ENCODE measurements around the gene BNIP5. TPM values are rescaled to one million over a fixed set of nuclear protein-coding genes. Genes with fewer than 3 reads are reported as not detected.
A peak's percentile ranks its signal among the peaks of the same experiment; 100 is the strongest.

The BNIP5 gene
- total RNA-seq, 2 donors from 2014 or later, result not detected

DNA sequence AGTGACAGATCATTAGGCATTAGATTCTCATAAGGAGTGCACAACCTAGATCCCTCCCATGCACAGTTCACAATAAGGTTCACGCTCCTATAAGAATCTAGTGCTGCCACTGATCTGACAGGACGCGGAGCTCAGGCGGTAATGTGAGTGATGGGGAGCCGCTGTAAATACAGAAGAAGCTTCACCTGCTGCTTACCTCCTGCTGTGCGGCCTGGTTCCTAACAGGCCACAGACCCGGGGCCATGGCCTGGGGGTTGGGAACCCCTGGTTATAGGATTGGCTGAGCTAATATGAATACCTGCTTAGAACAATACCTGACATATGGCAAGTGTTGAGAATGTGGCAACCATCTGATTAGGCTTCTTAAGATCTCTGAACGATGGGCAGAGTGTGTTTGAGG, 64.5 kb downstream of the BNIP5 start:
- no peaks in the 10 kb centered on the region for H3K36me3 Mint-ChIP-seq (ENCODE audit: low read depth)

GRCh38 chr6:36269834-36270705, 66.6 kb downstream of the BNIP5 start, which contains the start of gene PNPLA1:
Gene PNPLA1 (plus strand): TSS chr6:36270060. CDS start chr6:36270460, 400 bp downstream.
- Histone ChIP-seq H3K9me3 (ENCODE audit: control insufficient read depth, low read length) (peaks cover 14% of the 10 kb centered on the region), H3K4me1 (ENCODE audit: control insufficient read depth, insufficient read depth, low read length) (no peaks in the 10 kb centered on the region), H3K9ac (ENCODE audit: extremely low read depth, low read length, poor library complexity, severe bottlenecking) (no peak within 1 kb of the TSS), H3K27me3 (ENCODE audit: control insufficient read depth, insufficient read depth, low read length, poor library complexity, severe bottlenecking) (no peaks in the 10 kb centered on the region), H3K27ac (ENCODE audit: low read depth, low read length) (no peak within 1 kb of the TSS), H3K36me3 (ENCODE audit: control insufficient read depth, insufficient read depth, low read length) (no peaks in the 10 kb centered on the region), H3K4me3 (ENCODE audit: low read length) (no peak within 1 kb of the TSS)
- peaks cover 5% of the 10 kb centered on the region for H3K9me3 Mint-ChIP-seq
- peaks cover 30% of the 10 kb centered on the region for H3K27me3 Mint-ChIP-seq (ENCODE audit: insufficient read depth)
- H3K4me1 Mint-ChIP-seq, result peaks cover 14% of the 10 kb centered on the region
- WGBS, 2 experiments (ENCODE audit: insufficient coverage in 1 of 2, insufficient read length in 1 of 2), result 75 to 90% methylated on average over 10 to 32 of the region's 32 CpGs
- peak; percentile 79 for DNase-seq
- H3K4me3 Mint-ChIP-seq, result no peak within 1 kb of the TSS
- H3K36me3 Mint-ChIP-seq (ENCODE audit: low read depth), result no peaks in the 10 kb centered on the region
- H3K27ac Mint-ChIP-seq, result no peak within 1 kb of the TSS
- TF ChIP-seq, protein P1, sequence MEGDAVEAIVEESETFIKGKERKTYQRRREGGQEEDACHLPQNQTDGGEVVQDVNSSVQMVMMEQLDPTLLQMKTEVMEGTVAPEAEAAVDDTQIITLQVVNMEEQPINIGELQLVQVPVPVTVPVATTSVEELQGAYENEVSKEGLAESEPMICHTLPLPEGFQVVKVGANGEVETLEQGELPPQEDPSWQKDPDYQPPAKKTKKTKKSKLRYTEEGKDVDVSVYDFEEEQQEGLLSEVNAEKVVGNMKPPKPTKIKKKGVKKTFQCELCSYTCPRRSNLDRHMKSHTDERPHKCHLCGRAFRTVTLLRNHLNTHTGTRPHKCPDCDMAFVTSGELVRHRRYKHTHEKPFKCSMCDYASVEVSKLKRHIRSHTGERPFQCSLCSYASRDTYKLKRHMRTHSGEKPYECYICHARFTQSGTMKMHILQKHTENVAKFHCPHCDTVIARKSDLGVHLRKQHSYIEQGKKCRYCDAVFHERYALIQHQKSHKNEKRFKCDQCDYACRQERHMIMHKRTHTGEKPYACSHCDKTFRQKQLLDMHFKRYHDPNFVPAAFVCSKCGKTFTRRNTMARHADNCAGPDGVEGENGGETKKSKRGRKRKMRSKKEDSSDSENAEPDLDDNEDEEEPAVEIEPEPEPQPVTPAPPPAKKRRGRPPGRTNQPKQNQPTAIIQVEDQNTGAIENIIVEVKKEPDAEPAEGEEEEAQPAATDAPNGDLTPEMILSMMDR (conservative IDR thresholded peaks at IDR 0.05), result no peak

More for the DNA sequence above, 64.5 kb downstream of the BNIP5 start:
- H3K27ac ChIP-seq (ENCODE audit: low read depth, low read length), result no peak overlapping the region
- no peak overlapping the region for H3K4me3 ChIP-seq (ENCODE audit: low read length)
- 72 to 83% methylated on average over 4 to 8 of the region's 8 CpGs for WGBS, 2 experiments (ENCODE audit: insufficient coverage in 1 of 2, insufficient read length in 1 of 2)
- Mint-ChIP-seq H3K4me3 (no peak overlapping the region), H3K27ac (no peak overlapping the region), H3K27me3 (ENCODE audit: insufficient read depth) (peaks cover 30% of the 10 kb centered on the region), H3K9me3 (no peaks in the 10 kb centered on the region), H3K4me1 (peaks cover 14% of the 10 kb centered on the region)
- TF ChIP-seq, protein P1 (conservative IDR thresholded peaks at IDR 0.05), result no peak
- no peaks in the 10 kb centered on the region for H3K9me3 ChIP-seq (ENCODE audit: control insufficient read depth, low read length)
- H3K4me1 ChIP-seq (ENCODE audit: control insufficient read depth, insufficient read depth, low read length), result no peaks in the 10 kb centered on the region
- H3K9ac ChIP-seq (ENCODE audit: extremely low read depth, low read length, poor library complexity, severe bottlenecking), result no peak overlapping the region
- H3K36me3 ChIP-seq (ENCODE audit: control insufficient read depth, insufficient read depth, low read length), result no peaks in the 10 kb centered on the region
- peak; percentile 72 for DNase-seq
- H3K27me3 ChIP-seq (ENCODE audit: control insufficient read depth, insufficient read depth, low read length, poor library complexity, severe bottlenecking), result no peaks in the 10 kb centered on the region

DNA sequence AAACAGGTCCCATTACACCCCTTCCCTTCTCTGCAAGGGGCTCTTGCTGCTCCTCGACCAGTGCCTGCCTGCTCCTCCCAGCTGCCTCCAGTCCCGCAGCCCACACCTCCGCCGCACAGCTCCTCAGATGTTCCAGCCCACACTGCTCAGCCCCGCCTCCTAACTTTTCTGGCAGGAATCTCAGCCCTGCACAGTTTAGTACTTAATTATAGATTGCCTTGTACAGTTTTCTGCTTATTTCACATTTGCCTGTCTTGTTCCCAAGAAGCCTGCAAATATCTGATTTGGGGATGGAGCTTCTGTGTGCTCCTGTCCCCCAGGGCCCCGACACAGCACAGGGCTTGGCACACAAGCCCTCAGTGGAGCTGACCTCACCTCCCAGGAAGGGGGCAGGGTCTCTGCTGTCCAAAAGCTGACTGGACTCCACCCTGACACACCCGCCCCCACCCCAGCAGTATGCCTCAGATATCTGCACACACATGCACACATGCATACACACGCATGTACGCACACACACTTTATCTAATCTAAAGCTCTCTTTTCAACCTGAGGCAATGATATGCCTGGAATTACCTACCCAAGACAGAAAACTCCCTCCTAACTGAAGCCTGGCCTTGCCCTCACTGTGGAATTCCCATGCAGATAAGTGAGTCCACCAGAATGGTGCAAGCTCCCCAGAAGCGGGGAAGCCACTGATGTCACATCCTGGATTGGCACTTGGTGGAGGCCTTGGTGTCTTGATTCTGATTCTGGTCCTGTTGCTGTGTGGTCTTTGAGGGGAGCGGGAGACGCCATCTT, 68.0 kb downstream of the BNIP5 start:
- Mint-ChIP-seq H3K27me3 (ENCODE audit: insufficient read depth) (peaks cover 22% of the 10 kb centered on the region), H3K4me3 (no peak overlapping the region), H3K36me3 (ENCODE audit: low read depth) (no peaks in the 10 kb centered on the region), H3K27ac (no peak overlapping the region), H3K4me1 (peaks cover 14% of the 10 kb centered on the region), H3K9me3 (peaks cover 5% of the 10 kb centered on the region)
- no peak overlapping the region for H3K27ac ChIP-seq (ENCODE audit: low read depth, low read length)
- no peaks in the 10 kb centered on the region for H3K4me1 ChIP-seq (ENCODE audit: control insufficient read depth, insufficient read depth, low read length)
- no peak overlapping the region for H3K4me3 ChIP-seq (ENCODE audit: low read length)
- DNase-seq, result no peak
- WGBS, 2 experiments (ENCODE audit: insufficient coverage in 1 of 2, insufficient read length in 1 of 2), result 88 to 94% methylated on average over 6 to 11 of the region's 12 CpGs
- H3K9me3 ChIP-seq (ENCODE audit: control insufficient read depth, low read length), result peaks cover 14% of the 10 kb centered on the region
- no peaks in the 10 kb centered on the region for H3K36me3 ChIP-seq (ENCODE audit: control insufficient read depth, insufficient read depth, low read length)
- no peaks in the 10 kb centered on the region for H3K27me3 ChIP-seq (ENCODE audit: control insufficient read depth, insufficient read depth, low read length, poor library complexity, severe bottlenecking)
- TF ChIP-seq, protein P1 (conservative IDR thresholded peaks at IDR 0.05), result no peak
- no peak overlapping the region for H3K9ac ChIP-seq (ENCODE audit: extremely low read depth, low read length, poor library complexity, severe bottlenecking)

All from endodermal cell (in vitro differentiated cells).